22Rv1 (cell line): ENCODE results near the gene RCL1.
"Not testable (repeated sequence)": the region's sequence is repeated elsewhere in the genome, so short reads cannot be mapped to it uniquely, and the experiment has no call there.

Source experiments
- H3K27ac ChIP-seq: fragments of 450-650 bp; 2 replicates; pipeline ENCODE4 v1.5.1; 2017
- CTCF ChIP-seq: fragments of 450-650 bp; IDR thresholded peaks from 2 replicates; pipeline ENCODE4 v1.5.1; 2017; ENCODE audit warnings: mild to moderate bottlenecking
- ZFX ChIP-seq: fragments of 450-650 bp; IDR thresholded peaks from 2 replicates; pipeline ENCODE4 v1.6.1; 2017; ENCODE audit warnings: antibody characterized with exemption, borderline replicate concordance

The RCL1 gene

GRCh38 chr9:4792572-4793458 is at the start of gene RCL1:
Gene RCL1 (plus strand): TSS chr9:4792944. CDS start chr9:4793092, 148 bp downstream.
- TF ChIP-seq CTCF (no peak), ZFX (no peak)
- peak within 1 kb of the TSS; percentile 72 for H3K27ac ChIP-seq

GRCh38 chr9:4743131-4743875 is 49.4 kb upstream of the RCL1 start:
- TF ChIP-seq ZFX = no peak
- TF ChIP-seq CTCF = no peak
- H3K27ac ChIP-seq = no peak overlapping the region

DNA sequence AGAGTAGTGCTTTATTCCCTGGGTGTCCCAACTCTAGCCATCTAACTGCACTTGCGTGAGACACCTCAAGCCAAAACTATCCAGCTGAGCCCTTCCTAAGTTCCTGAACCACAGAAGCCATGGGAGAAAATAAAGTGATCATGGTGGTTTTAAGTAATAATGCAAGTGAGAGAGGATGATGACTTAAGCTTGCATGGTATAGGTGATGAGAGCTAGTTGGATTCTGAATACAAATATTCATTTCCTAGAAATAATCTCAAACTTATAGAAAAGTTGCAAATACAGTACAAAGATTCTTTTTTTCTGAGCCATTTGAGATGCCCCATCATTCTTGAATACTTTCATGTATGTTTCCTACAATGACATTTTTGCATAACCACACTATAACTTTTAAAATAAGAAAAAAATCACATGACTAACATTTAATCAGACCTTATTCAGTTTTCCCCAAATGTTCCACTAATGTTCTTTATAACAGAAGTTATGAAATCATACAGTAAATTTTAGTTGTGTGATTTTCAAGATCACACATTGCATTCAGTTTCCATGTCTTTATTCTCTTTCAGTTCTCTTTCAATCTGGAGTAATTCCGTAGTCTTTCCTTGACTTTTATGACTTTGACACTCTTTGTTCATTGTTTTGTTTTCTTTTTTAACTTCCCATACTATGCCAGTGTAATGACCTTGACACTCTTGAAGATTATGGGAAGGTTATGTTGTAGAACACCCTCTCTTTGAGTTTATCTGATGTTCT is 46.3 kb upstream of the RCL1 start:
- TF ChIP-seq ZFX = no peak
- TF ChIP-seq CTCF = no peak
- H3K27ac ChIP-seq = no peak overlapping the region

- no peak overlapping the region for H3K27ac ChIP-seq
- TF ChIP-seq CTCF (no peak), ZFX (no peak)
Observed at GRCh38 chr9:4748612-4749011, 44.1 kb upstream of the RCL1 start.

- no peak overlapping the region for H3K27ac ChIP-seq
- TF ChIP-seq ZFX = no peak
- peak; percentile 83 for TF ChIP-seq CTCF
Observed at GRCh38 chr9:4750023-4750673, 42.6 kb upstream of the RCL1 start.

GRCh38 chr9:4754530-4754929 is 38.2 kb upstream of the RCL1 start:
- H3K27ac ChIP-seq = not testable (repeated sequence)

DNA sequence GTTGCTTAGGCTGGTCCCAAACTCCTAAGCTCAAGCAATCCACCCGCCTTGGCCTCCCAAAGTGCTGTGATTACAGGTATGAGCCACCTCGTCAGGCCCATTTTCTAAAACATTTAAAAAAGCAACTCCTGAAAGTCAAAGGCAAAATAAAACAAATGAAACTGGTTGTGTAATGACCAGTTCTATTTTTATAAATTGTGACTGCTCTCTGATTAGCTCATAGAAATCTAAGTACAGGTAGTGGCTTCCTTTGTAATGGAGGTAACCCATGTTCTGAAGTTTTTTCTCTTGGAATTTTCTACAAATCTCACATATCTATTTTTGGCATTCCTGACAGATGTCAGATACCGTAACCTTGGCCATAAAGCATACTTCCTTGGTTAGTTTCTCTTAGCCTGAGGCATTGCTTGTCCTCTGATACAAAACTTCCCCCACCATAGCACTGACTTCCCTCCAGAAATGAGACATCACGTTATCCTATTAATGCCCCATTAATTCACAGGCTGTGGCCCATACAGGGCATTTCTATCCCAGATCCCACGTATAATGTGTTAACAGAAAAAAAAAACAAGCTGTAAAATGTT is 37.6 kb upstream of the RCL1 start:
- TF ChIP-seq CTCF (no peak), ZFX (no peak)
- H3K27ac ChIP-seq = no peak overlapping the region
